Chondrocyte (in vitro differentiated cells): ENCODE results near the gene KRTAP17-1. TPM values are rescaled to one million over a fixed set of nuclear protein-coding genes. Genes with fewer than 3 reads are reported as not detected.

Source experiments
- DNase-seq: peaks from one replicate; pipeline ENCODE4 v3.0.0; 2021; ENCODE audit warnings: mixed read lengths, low spot score
- H3K27ac Mint-ChIP-seq: one replicate; pipeline ENCODE4 v1.8.0; 2021; ENCODE audit warnings: mild to moderate bottlenecking, moderate library complexity, mixed read lengths; ENCODE audit not compliant: unreplicated experiment
- H3K27me3 Mint-ChIP-seq: 2 replicates; pipeline ENCODE4 v1.8.0; 2021; ENCODE audit warnings: low read depth, mixed read lengths
- H3K36me3 Mint-ChIP-seq: 2 replicates; pipeline ENCODE4 v1.8.0; 2021; ENCODE audit warnings: low read depth, mixed read lengths
- H3K4me1 Mint-ChIP-seq: 2 replicates; pipeline ENCODE4 v1.8.0; 2021; ENCODE audit warnings: low read depth, mild to moderate bottlenecking, mixed read lengths
- H3K4me3 Mint-ChIP-seq: one replicate; pipeline ENCODE4 v1.8.0; 2021; ENCODE audit warnings: mild to moderate bottlenecking, moderate library complexity, mixed read lengths; ENCODE audit not compliant: unreplicated experiment
- H3K9me3 Mint-ChIP-seq: 2 replicates; pipeline ENCODE4 v1.8.0; 2021; ENCODE audit warnings: low read depth, mixed read lengths
- total RNA-seq: library from RNA; stranded (reverse); gene quantifications from 3 replicates; pipeline ENCODE4 v1.2.1, GENCODE V29; 2021
- TF ChIP-seq, protein P1 (sequence below): fragments of 200-600 bp; sonication (generic); IDR thresholded peaks from 2 replicates; pipeline ENCODE4 v1.5.0; 2021; ENCODE audit warnings: antibody characterized with exemption, mild to moderate bottlenecking, moderate library complexity

The KRTAP17-1 gene
- total RNA-seq, 1 donor from 2014 or later = not detected

DNA sequence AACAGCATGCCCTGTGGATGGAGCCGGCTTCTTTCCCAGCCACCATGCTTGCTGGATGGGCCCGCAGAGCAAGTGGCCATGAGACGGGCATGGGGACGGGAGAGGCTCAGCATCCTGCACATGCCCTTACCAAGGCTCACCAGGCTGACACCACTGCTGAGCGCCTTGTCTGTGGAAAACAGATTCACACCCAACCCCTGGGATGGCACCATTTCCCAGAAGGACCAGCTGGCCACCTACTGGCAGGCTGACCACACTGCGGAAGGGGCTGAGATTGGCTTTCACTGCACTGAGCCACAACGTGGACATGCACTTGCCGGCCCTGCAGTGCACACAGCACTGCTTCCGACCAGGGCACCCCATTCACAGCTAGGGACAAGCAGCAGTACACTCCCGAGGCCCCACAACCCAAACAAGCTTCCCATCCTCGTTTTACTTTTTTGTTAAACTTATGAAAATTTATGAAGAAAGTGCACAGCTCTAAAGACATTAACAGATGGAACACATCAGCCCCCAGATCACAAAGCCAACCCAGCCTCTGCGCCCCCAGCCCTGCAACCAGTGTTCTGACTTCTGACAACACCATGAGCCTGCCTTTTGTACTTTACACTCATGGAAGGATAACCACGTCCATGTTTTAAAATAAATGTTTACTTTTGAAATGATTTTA lies 13.9 kb upstream of the KRTAP17-1 start:
- H3K27me3 Mint-ChIP-seq = peaks cover 4% of the 10 kb centered on the region
- no peaks in the 10 kb centered on the region for H3K9me3 Mint-ChIP-seq
- DNase-seq = no peak
- no peak overlapping the region for H3K4me3 Mint-ChIP-seq
- TF ChIP-seq, protein P1, sequence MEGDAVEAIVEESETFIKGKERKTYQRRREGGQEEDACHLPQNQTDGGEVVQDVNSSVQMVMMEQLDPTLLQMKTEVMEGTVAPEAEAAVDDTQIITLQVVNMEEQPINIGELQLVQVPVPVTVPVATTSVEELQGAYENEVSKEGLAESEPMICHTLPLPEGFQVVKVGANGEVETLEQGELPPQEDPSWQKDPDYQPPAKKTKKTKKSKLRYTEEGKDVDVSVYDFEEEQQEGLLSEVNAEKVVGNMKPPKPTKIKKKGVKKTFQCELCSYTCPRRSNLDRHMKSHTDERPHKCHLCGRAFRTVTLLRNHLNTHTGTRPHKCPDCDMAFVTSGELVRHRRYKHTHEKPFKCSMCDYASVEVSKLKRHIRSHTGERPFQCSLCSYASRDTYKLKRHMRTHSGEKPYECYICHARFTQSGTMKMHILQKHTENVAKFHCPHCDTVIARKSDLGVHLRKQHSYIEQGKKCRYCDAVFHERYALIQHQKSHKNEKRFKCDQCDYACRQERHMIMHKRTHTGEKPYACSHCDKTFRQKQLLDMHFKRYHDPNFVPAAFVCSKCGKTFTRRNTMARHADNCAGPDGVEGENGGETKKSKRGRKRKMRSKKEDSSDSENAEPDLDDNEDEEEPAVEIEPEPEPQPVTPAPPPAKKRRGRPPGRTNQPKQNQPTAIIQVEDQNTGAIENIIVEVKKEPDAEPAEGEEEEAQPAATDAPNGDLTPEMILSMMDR = peak; percentile 84
- H3K36me3 Mint-ChIP-seq = no peaks in the 10 kb centered on the region
- no peak overlapping the region for H3K27ac Mint-ChIP-seq
- no peaks in the 10 kb centered on the region for H3K4me1 Mint-ChIP-seq

DNA sequence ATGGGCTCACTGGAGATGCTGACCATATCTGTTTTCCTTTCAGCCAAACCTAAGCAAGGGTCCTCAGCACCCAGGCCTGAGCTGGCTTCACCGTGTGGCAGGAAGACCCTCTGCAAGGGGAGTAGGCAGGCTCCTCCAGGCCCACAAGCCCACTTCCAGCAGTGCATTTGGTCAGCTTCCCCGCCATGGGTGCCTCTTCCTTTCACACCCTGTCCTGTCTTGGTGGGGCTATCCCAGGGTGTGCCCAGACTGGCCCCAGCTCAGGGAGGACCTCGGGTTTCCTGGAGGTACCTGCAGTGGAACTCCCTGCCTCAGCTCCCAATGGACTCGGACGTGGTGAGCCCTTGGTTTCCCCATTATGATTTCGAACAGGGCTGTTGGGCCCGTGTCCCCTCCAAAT lies 12.7 kb upstream of the KRTAP17-1 start:
- TF ChIP-seq, protein P1 = no peak
- Mint-ChIP-seq H3K4me3 (no peak overlapping the region), H3K4me1 (no peaks in the 10 kb centered on the region), H3K27me3 (peaks cover 2% of the 10 kb centered on the region), H3K27ac (no peak overlapping the region), H3K9me3 (no peaks in the 10 kb centered on the region), H3K36me3 (no peaks in the 10 kb centered on the region)
- DNase-seq = no peak

DNA sequence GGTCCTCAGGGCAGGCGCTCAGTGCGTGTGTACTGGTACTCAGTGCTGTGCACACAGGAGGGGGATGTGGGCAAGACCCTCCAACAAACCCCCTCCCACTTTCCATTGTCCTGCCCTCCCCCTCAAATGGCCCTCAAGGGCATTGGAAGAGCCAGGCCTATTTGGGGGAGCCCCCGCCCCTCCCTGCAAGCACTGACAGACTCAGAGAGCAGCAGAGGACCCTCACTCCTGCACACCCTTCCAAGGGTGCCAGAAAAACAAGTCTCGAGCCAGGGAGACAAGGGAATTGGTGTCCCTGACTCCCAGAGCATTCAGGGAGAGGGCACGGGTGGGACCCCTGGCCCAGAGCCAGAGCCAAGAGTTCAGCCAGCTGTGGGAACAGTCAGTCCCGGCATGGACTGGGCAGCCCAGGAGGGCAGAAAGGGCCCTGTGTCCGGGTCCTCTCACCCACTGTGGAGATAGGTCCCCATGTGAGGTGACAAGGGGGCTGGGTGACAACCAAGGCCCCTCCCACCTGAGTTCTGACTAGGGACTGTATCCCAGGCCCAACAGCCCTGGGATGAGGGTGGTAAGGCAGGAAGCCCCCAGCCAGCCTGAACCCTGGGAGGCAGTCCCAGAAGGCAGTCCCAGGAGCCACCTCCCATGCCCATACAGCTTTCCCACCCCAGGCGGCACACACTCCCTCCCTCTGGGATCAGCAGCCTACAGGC lies 12.1 kb upstream of the KRTAP17-1 start:
- H3K36me3 Mint-ChIP-seq = no peaks in the 10 kb centered on the region
- no peaks in the 10 kb centered on the region for H3K9me3 Mint-ChIP-seq
- H3K4me1 Mint-ChIP-seq = no peaks in the 10 kb centered on the region
- H3K4me3 Mint-ChIP-seq = no peak overlapping the region
- TF ChIP-seq, protein P1 = no peak
- H3K27me3 Mint-ChIP-seq = peaks cover 2% of the 10 kb centered on the region
- no peak overlapping the region for H3K27ac Mint-ChIP-seq
- no peak for DNase-seq

DNA sequence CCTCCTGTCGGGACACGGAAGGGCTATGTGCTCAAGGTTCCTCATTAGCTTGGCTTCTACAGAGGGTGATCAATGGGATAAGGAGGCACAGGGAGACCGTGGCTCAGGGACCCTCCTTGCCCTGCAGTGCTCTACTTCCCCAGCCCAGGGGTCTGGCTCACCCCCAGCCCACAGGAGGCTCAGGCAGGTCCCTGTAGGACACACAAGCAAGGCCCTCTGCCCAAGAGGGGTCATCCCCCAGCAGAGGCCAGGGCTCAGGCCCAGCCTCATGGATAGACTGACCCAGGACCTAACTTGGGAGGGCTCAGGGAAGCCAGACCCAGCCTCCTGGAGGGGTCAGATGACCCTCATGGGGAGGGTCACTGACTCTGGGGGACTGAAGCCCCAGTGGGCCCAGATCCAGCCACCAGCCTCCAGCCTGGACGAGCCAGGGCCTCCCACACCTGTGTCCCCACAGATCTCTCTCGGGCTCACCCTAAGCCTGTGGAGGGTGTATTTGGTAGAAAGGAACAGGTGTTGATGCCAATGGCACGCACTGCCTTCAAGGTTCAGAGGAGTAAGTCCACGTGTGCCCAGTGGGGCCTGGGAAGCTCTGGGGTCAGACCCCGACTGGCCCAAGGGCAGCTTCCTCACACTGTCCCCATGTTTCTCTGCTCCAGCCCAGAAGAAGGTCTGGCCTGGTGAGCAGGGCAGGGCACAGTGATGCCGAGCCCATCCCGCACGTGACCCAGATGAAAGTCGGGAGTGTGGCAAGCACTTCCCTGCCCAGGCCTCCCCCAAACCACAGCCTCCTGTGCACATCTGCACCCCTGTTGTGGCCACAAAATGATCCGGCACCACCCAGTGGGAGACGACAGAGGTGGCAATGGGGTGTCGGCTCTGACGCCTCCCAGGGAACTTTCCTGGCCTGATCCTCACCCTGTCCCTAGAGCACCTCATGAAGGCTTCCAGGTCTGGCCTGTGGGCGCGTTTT lies 10.9 kb upstream of the KRTAP17-1 start:
- no peaks in the 10 kb centered on the region for H3K36me3 Mint-ChIP-seq
- TF ChIP-seq, protein P1 = no peak
- peaks cover 2% of the 10 kb centered on the region for H3K27me3 Mint-ChIP-seq

DNA sequence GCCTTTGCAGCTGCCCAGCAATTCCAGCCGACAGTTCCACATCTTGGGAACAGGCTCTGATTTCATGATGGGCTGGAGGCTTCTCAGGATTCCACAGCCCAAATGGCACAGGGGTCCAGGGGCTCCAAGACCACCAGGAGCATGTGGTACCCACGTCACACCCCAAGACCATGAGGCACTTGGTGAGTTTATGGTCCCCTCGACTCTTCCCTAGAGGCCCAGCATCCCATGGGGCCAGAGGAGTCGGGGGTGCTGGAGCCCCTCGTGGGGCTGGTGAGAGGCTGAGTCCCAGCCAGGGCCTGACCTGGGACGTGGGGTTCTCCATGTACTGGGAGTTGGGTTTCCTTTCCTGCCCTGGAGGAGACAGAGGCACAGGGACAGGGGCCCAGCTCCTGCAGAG lies 10.1 kb upstream of the KRTAP17-1 start:
- H3K9me3 Mint-ChIP-seq = no peaks in the 10 kb centered on the region
- no peak overlapping the region for H3K27ac Mint-ChIP-seq
- H3K4me1 Mint-ChIP-seq = peaks cover 6% of the 10 kb centered on the region
- no peak for DNase-seq
- TF ChIP-seq, protein P1 = no peak
- H3K27me3 Mint-ChIP-seq = peaks cover 2% of the 10 kb centered on the region
- no peak overlapping the region for H3K4me3 Mint-ChIP-seq
- H3K36me3 Mint-ChIP-seq = no peaks in the 10 kb centered on the region

More for the DNA sequence above, 10.9 kb upstream of the KRTAP17-1 start:
- Mint-ChIP-seq H3K27ac (no peak overlapping the region), H3K4me3 (no peak overlapping the region), H3K4me1 (peaks cover 6% of the 10 kb centered on the region), H3K9me3 (no peaks in the 10 kb centered on the region)
- DNase-seq = no peak
